ENCODE data around the gene COL4A3. TPM values are rescaled to one million over a fixed set of nuclear protein-coding genes. Genes with fewer than 3 reads are reported as not detected.

Gene COL4A3
- total and polyA plus RNA-seq, 2 donors (not counting 3 experiments of a cell fraction or from before 2014, with no cell fraction given), result not detected

GRCh38 chr2:227344231-227344630 lies 179.8 kb downstream of the COL4A3 start:
- Histone ChIP-seq H3K27ac (ENCODE audit: insufficient read depth, low read depth, low read length) (no peak overlapping the region), H3K79me2 (ENCODE audit: control insufficient read depth, insufficient read depth, low read length) (no peaks in the 10 kb centered on the region), H3K4me2 (ENCODE audit: insufficient read depth, low read length) (no peak overlapping the region), H3K9me3 (replicated peaks; ENCODE audit: control insufficient read depth, insufficient read depth, low read length) (no peaks in the 10 kb centered on the region), H3K4me1 (ENCODE audit: control insufficient read depth, extremely low read depth, insufficient read depth, low read length) (no peaks in the 10 kb centered on the region), H3K36me3 (ENCODE audit: control insufficient read depth in 2 of 2, extremely low read depth in 1 of 2, insufficient read depth in 2 of 2, low read length in 2 of 2) (peaks cover 3 to 6% of the 10 kb centered on the region in 2 experiments), H2AFZ (ENCODE audit: low read depth, low read length) (no peak overlapping the region), H3K9ac (replicated peaks; ENCODE audit: extremely low read depth, insufficient read depth, low read length) (no peak overlapping the region), H3K27me3 (ENCODE audit: control insufficient read depth in 2 of 2, insufficient read depth in 2 of 2, low read length in 2 of 2) (no peaks in the 10 kb centered on the region), H3K9me1 (replicated peaks; ENCODE audit: control insufficient read depth, extremely low read depth, insufficient read depth, low read length) (no peaks in the 10 kb centered on the region), H4K20me1 (replicated peaks; ENCODE audit: control insufficient read depth, extremely low read depth, insufficient read depth, low read length) (no peaks in the 10 kb centered on the region), H3K4me3 (replicated peaks in 1 of 3; ENCODE audit: insufficient read depth in 1 of 3, low read depth in 1 of 3, low read length in 3 of 3) (no peak overlapping the region)
- no peak for DNase-seq (ENCODE audit: low read depth, low spot score)
- intact Hi-C loops (cut with micrococcal nuclease), result no loop called here
- no TSS peak for BruUV-seq (replicated peaks)
- POLR2A ChIA-PET, result no interaction called here
- TF ChIP-seq POLR2A (IDR thresholded peaks at IDR 0.05; ENCODE audit: low read depth, low read length) (no peak), CTCF (IDR thresholded peaks at IDR 0.05; ENCODE audit: extremely low read depth in 1 of 2, insufficient read depth in 1 of 2, low read depth in 1 of 2, low read length in 2 of 2) (no peak), GATA2 (IDR thresholded peaks at IDR 0.05; ENCODE audit: insufficient read depth, insufficient read length, low read depth, low read length) (no peak), MAX (IDR thresholded peaks at IDR 0.05; ENCODE audit: insufficient read depth, insufficient read length) (no peak), FOS (IDR thresholded peaks at IDR 0.05; ENCODE audit: borderline replicate concordance, insufficient read depth, low read length) (no peak), MYC (IDR thresholded peaks at IDR 0.05; ENCODE audit: low read depth, low read length) (no peak), POLR2AphosphoS5 (IDR thresholded peaks at IDR 0.05; ENCODE audit: insufficient read depth, low read depth, low read length) (no peak), EZH2 (IDR thresholded peaks at IDR 0.05; ENCODE audit: borderline replicate concordance, low read depth, low read length, severe bottlenecking) (no peak), JUN (IDR thresholded peaks at IDR 0.05; ENCODE audit: borderline replicate concordance, insufficient read depth, insufficient read length, low read depth) (no peak)
- CTCF ChIA-PET, result interaction anchor here (0.9 kb wide), 1 partner anchor 23 kb away, joined by 3 read pairs; no protein-coding TSS in a partner anchor
- no peak for FAIRE-seq
- dilution Hi-C loops (cut with MboI; ENCODE audit: extremely low pct_ligation_motif_present, low sequenced_read_pairs), result no loop called here
